ENCODE results near the gene MPP3. TPM values are rescaled to one million over a fixed set of nuclear protein-coding genes. Genes with fewer than 3 reads are reported as not detected.

The MPP3 gene
- total RNA-seq, 1 donor from 2014 or later, result 30.2 TPM

GRCh38 chr17:43770957-43771356 lies 62.0 kb downstream of the MPP3 start:
- Histone ChIP-seq H3K36me3 (peaks cover 0 to 56% of the 10 kb centered on the region in 2 donors), H3K4me1 (peaks cover 3% of the 10 kb centered on the region), H3K4me3 (no peak overlapping the region), H3K9me3 (no peaks in the 10 kb centered on the region), H3K27ac (no peak overlapping the region), H3K27me3 (no peaks in the 10 kb centered on the region)
- DNase-seq (ENCODE audit: extremely low spot score in 2 of 2), result no peak
- TF ChIP-seq POLR2A (IDR thresholded peaks at IDR 0.05) (no peak), POLR2AphosphoS5 (IDR thresholded peaks at IDR 0.05; ENCODE audit: insufficient read depth in 1 of 2, low read depth in 1 of 2) (no peak), CTCF (IDR thresholded peaks at IDR 0.05) (no peak)
- intact Hi-C loops (cut with DNase I), result no loop called here

- TF ChIP-seq POLR2A (IDR thresholded peaks at IDR 0.05) (no peak), CTCF (IDR thresholded peaks at IDR 0.05) (no peak), POLR2AphosphoS5 (IDR thresholded peaks at IDR 0.05; ENCODE audit: insufficient read depth in 1 of 2, low read depth in 1 of 2) (no peak)
- DNase-seq (ENCODE audit: extremely low spot score in 2 of 2), result no peak
- no peaks in the 10 kb centered on the region for H3K4me1 ChIP-seq
- peaks cover 0 to 53% of the 10 kb centered on the region in 2 donors for H3K36me3 ChIP-seq
- no peak overlapping the region for H3K27ac ChIP-seq
- no peak overlapping the region for H3K4me3 ChIP-seq
- H3K9me3 ChIP-seq, result no peaks in the 10 kb centered on the region
- intact Hi-C loops (cut with DNase I), result no loop called here
- no peaks in the 10 kb centered on the region for H3K27me3 ChIP-seq
Observed at GRCh38 chr17:43769859-43770258, 63.1 kb downstream of the MPP3 start.

- no peaks in the 10 kb centered on the region for H3K9me3 ChIP-seq
- no peaks in the 10 kb centered on the region for H3K27me3 ChIP-seq
- H3K27ac ChIP-seq, result no peak overlapping the region
- no peak for DNase-seq (ENCODE audit: extremely low spot score in 2 of 2)
- no peak overlapping the region for H3K4me3 ChIP-seq
- intact Hi-C loops (cut with DNase I), result no loop called here
- no peak for TF ChIP-seq POLR2A (IDR thresholded peaks at IDR 0.05)
- TF ChIP-seq POLR2AphosphoS5 (IDR thresholded peaks at IDR 0.05; ENCODE audit: insufficient read depth in 1 of 2, low read depth in 1 of 2), result no peak
- no peak for TF ChIP-seq CTCF (IDR thresholded peaks at IDR 0.05)
- peaks cover 0 to 49% of the 10 kb centered on the region in 2 donors for H3K36me3 ChIP-seq
- H3K4me1 ChIP-seq, result no peaks in the 10 kb centered on the region
Observed at GRCh38 chr17:43769426-43769825, 63.5 kb downstream of the MPP3 start.

DNA sequence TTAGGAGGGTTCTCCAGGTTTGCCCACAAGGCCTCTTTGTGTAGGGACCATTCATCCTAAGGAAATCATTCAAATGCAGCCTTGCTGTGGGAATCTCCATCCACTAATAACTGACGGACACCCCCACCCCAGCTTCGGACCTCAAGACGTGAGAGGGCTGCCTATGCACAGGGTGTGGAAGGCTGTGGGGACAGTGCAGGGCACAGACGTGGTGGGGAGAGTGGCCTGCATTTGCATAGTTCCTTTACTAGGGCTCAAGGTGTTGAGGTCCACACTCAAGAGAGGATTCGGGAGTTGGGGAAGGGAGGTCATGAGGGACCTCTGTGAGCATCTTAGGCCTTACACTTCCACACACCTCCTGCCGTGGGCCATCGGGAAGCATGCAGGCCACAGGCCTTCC lies 64.0 kb downstream of the MPP3 start:
- no peak overlapping the region for H3K4me3 ChIP-seq
- intact Hi-C loops (cut with DNase I), result no loop called here
- no peaks in the 10 kb centered on the region for H3K9me3 ChIP-seq
- H3K4me1 ChIP-seq, result no peaks in the 10 kb centered on the region
- peaks cover 0 to 44% of the 10 kb centered on the region in 2 donors for H3K36me3 ChIP-seq
- no peaks in the 10 kb centered on the region for H3K27me3 ChIP-seq
- TF ChIP-seq CTCF (IDR thresholded peaks at IDR 0.05), result no peak
- no peak for TF ChIP-seq POLR2AphosphoS5 (IDR thresholded peaks at IDR 0.05; ENCODE audit: insufficient read depth in 1 of 2, low read depth in 1 of 2)
- no peak for TF ChIP-seq POLR2A (IDR thresholded peaks at IDR 0.05)
- no peak overlapping the region for H3K27ac ChIP-seq
- DNase-seq (ENCODE audit: extremely low spot score in 2 of 2), result no peak

- peak in 1 of 2 donors; percentile 24 for TF ChIP-seq POLR2AphosphoS5 (IDR thresholded peaks at IDR 0.05; ENCODE audit: insufficient read depth in 1 of 2, low read depth in 1 of 2)
- TF ChIP-seq CTCF (IDR thresholded peaks at IDR 0.05), result no peak
- Histone ChIP-seq H3K27me3 (no peaks in the 10 kb centered on the region), H3K4me1 (no peaks in the 10 kb centered on the region), H3K9me3 (no peaks in the 10 kb centered on the region), H3K4me3 (no peak overlapping the region), H3K27ac (no peak overlapping the region), H3K36me3 (peaks cover 0 to 39% of the 10 kb centered on the region in 2 donors)
- DNase-seq (ENCODE audit: extremely low spot score in 2 of 2), result no peak
- intact Hi-C loops (cut with DNase I), result no loop called here
Observed at GRCh38 chr17:43768382-43768781, 64.6 kb downstream of the MPP3 start.
